ENCODE data around the gene PLXNB1. TPM values are rescaled to one million over a fixed set of nuclear protein-coding genes. Genes with fewer than 3 reads are reported as not detected.

The PLXNB1 gene
- total RNA-seq, 1 donor from 2014 or later = 63.7 TPM

- Histone ChIP-seq H3K36me3 (ENCODE audit: control insufficient read depth, insufficient read depth, low read length) (peaks cover 53% of the 10 kb centered on the region), H3K4me3 (ENCODE audit: low read depth, low read length) (no peak overlapping the region), H3K27me3 (ENCODE audit: control insufficient read depth, insufficient read depth, low read length) (no peaks in the 10 kb centered on the region)
- DNase-seq (ENCODE audit: low read depth) = no peak
- no peak for FAIRE-seq
- no peak for TF ChIP-seq CTCF (IDR thresholded peaks at IDR 0.05; ENCODE audit: insufficient read depth, low read length, severe bottlenecking)
These were observed 7.2 kb downstream of the PLXNB1 start for GRCh38 chr3:48422681-48423080.

GRCh38 chr3:48422272-48422671 is 7.6 kb downstream of the PLXNB1 start:
- Histone ChIP-seq H3K4me3 (ENCODE audit: low read depth, low read length) (no peak overlapping the region), H3K27me3 (ENCODE audit: control insufficient read depth, insufficient read depth, low read length) (no peaks in the 10 kb centered on the region), H3K36me3 (ENCODE audit: control insufficient read depth, insufficient read depth, low read length) (peaks cover 57% of the 10 kb centered on the region)
- no peak for TF ChIP-seq CTCF (IDR thresholded peaks at IDR 0.05; ENCODE audit: insufficient read depth, low read length, severe bottlenecking)
- FAIRE-seq = no peak
- DNase-seq (ENCODE audit: low read depth) = no peak

GRCh38 chr3:48420561-48420960 is 9.3 kb downstream of the PLXNB1 start:
- Histone ChIP-seq H3K27me3 (ENCODE audit: control insufficient read depth, insufficient read depth, low read length) (no peaks in the 10 kb centered on the region), H3K4me3 (ENCODE audit: low read depth, low read length) (no peak overlapping the region), H3K36me3 (ENCODE audit: control insufficient read depth, insufficient read depth, low read length) (peaks cover 71% of the 10 kb centered on the region)
- no peak for TF ChIP-seq CTCF (IDR thresholded peaks at IDR 0.05; ENCODE audit: insufficient read depth, low read length, severe bottlenecking)
- DNase-seq (ENCODE audit: low read depth) = no peak
- FAIRE-seq = no peak

GRCh38 chr3:48419597-48419996 is 10.3 kb downstream of the PLXNB1 start:
- no peaks in the 10 kb centered on the region for H3K27me3 ChIP-seq (ENCODE audit: control insufficient read depth, insufficient read depth, low read length)
- FAIRE-seq (no peak), DNase-seq (ENCODE audit: low read depth) (no peak)
- no peak for TF ChIP-seq CTCF (IDR thresholded peaks at IDR 0.05; ENCODE audit: insufficient read depth, low read length, severe bottlenecking)
- no peak overlapping the region for H3K4me3 ChIP-seq (ENCODE audit: low read depth, low read length)
- H3K36me3 ChIP-seq (ENCODE audit: control insufficient read depth, insufficient read depth, low read length) = peaks cover 80% of the 10 kb centered on the region

- Histone ChIP-seq H3K27me3 (ENCODE audit: control insufficient read depth, insufficient read depth, low read length) (no peaks in the 10 kb centered on the region), H3K4me3 (ENCODE audit: low read depth, low read length) (no peak overlapping the region), H3K36me3 (ENCODE audit: control insufficient read depth, insufficient read depth, low read length) (peaks cover 80% of the 10 kb centered on the region)
- no peak for FAIRE-seq
- TF ChIP-seq CTCF (IDR thresholded peaks at IDR 0.05; ENCODE audit: insufficient read depth, low read length, severe bottlenecking) = no peak
- DNase-seq (ENCODE audit: low read depth) = no peak
These were observed 10.7 kb downstream of the PLXNB1 start for GRCh38 chr3:48419149-48419548.

GRCh38 chr3:48418651-48419050 is 11.2 kb downstream of the PLXNB1 start:
- Histone ChIP-seq H3K36me3 (ENCODE audit: control insufficient read depth, insufficient read depth, low read length) (peaks cover 81% of the 10 kb centered on the region), H3K27me3 (ENCODE audit: control insufficient read depth, insufficient read depth, low read length) (no peaks in the 10 kb centered on the region), H3K4me3 (ENCODE audit: low read depth, low read length) (no peak overlapping the region)
- no peak for TF ChIP-seq CTCF (IDR thresholded peaks at IDR 0.05; ENCODE audit: insufficient read depth, low read length, severe bottlenecking)
- FAIRE-seq = no peak
- DNase-seq (ENCODE audit: low read depth) = no peak
